ENCODE results near the gene SEC14L1. TPM values are rescaled to one million over a fixed set of nuclear protein-coding genes. Genes with fewer than 3 reads are reported as not detected.

SEC14L1 gene
- total RNA-seq, 1 donor = 101 TPM

DNA sequence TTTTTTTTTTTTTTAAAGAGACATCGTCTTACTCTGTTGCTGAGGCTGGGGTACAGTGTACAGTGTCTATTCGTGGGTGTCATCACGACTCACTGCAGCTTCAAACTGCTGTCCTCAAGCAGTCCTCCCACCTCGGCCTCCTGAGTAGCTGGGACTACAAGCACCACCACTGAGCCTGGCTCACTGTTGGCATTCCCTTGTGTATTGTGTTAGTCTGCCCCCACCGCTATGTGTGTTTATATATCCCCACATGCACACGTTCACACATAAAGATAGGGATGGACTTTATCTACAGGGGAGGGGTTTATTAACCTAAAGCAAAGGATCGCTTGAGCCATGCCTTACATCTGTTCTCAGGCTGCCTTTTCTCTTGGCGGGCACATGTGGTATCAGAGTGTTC, 63.8 kb downstream of the SEC14L1 start:
- peak; percentile 46 for DNase-seq (ENCODE audit: low read depth)
- TF ChIP-seq, protein P1, sequence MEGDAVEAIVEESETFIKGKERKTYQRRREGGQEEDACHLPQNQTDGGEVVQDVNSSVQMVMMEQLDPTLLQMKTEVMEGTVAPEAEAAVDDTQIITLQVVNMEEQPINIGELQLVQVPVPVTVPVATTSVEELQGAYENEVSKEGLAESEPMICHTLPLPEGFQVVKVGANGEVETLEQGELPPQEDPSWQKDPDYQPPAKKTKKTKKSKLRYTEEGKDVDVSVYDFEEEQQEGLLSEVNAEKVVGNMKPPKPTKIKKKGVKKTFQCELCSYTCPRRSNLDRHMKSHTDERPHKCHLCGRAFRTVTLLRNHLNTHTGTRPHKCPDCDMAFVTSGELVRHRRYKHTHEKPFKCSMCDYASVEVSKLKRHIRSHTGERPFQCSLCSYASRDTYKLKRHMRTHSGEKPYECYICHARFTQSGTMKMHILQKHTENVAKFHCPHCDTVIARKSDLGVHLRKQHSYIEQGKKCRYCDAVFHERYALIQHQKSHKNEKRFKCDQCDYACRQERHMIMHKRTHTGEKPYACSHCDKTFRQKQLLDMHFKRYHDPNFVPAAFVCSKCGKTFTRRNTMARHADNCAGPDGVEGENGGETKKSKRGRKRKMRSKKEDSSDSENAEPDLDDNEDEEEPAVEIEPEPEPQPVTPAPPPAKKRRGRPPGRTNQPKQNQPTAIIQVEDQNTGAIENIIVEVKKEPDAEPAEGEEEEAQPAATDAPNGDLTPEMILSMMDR (IDR thresholded peaks at IDR 0.05; ENCODE audit: insufficient read depth, low read depth, low read length) = no peak
- H3K4me3 ChIP-seq (ENCODE audit: low read depth, low read length) = no peak overlapping the region

GRCh38 chr17:77205396-77206125, 64.8 kb downstream of the SEC14L1 start:
- no peak overlapping the region for H3K4me3 ChIP-seq (ENCODE audit: low read depth, low read length)
- TF ChIP-seq, protein P1 (IDR thresholded peaks at IDR 0.05; ENCODE audit: insufficient read depth, low read depth, low read length) = no peak
- DNase-seq (ENCODE audit: low read depth) = no peak

DNA sequence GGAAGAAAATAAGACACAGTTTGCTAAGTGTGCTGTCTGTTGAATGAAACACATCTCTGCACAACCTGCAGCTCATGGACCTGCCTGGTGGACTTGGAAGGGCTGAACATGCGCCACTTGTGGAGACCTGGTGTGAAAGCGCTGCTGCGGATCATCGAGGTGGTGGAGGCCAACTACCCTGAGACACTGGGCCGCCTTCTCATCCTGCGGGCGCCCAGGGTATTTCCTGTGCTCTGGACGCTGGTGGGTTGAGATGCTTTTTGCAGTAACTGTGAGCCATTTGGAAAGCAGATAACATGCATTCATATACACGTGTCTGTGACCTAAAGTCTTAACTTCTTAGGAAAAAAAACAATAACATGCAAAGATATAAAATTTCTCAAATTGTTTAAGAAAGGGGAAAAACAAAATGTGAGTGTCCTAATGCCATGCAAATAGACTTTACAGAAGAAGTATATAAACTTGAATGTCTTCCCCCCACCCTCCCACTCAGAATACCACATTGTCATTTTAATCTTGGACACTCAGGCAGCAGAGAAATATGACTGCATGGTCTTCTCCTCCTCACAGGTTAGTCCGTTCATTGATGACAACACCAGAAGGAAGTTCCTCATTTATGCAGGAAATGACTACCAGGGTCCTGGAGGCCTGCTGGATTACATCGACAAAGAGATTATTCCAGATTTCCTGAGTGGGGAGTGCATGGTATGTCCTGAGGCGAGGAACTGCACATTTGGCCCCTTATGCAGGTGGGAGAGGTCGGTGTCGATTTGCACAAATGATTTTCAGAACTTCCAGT, 65.6 kb downstream of the SEC14L1 start:
- no peak for DNase-seq (ENCODE audit: low read depth)
- no peak overlapping the region for H3K4me3 ChIP-seq (ENCODE audit: low read depth, low read length)
- TF ChIP-seq, protein P1 (IDR thresholded peaks at IDR 0.05; ENCODE audit: insufficient read depth, low read depth, low read length) = no peak

GRCh38 chr17:77207689-77208216, 67.0 kb downstream of the SEC14L1 start:
- DNase-seq (ENCODE audit: low read depth) = no peak
- TF ChIP-seq, protein P1 (IDR thresholded peaks at IDR 0.05; ENCODE audit: insufficient read depth, low read depth, low read length) = no peak
- H3K4me3 ChIP-seq (ENCODE audit: low read depth, low read length) = no peak overlapping the region

DNA sequence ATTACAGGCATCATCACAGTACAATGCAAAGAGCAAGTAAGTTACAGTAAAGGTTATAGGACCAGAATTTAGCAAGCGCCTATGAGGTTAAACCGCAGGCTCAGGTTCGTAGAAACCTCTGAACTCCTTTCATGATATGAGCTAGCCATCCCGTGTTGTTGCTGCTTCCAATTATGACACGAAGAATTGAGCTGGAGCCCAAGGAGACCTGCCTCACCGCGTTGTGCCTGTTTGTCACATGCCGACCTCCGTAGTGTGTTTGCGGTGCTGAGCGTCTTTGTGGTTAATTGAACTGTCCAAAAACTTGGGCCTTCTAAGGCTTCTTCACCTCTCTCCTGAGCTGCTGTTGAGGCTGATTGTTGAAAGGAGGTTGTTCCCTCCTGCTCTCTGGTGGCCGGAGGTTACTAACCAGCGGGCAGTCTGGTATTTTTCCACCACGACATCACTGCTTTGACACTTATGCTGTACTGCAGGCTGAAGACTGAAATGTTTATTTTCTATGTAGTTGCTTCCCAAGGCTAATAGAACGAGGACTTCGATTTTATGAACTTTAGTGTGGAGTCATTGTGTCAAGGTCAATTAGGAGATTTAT, 67.5 kb downstream of the SEC14L1 start:
- TF ChIP-seq, protein P1 (IDR thresholded peaks at IDR 0.05; ENCODE audit: insufficient read depth, low read depth, low read length) = peak; percentile 43
- H3K4me3 ChIP-seq (ENCODE audit: low read depth, low read length) = no peak overlapping the region
- DNase-seq (ENCODE audit: low read depth) = peak; percentile 83

- peak; percentile 44 for DNase-seq (ENCODE audit: low read depth)
- TF ChIP-seq, protein P1 (IDR thresholded peaks at IDR 0.05; ENCODE audit: insufficient read depth, low read depth, low read length) = no peak
- H3K4me3 ChIP-seq (ENCODE audit: low read depth, low read length) = no peak overlapping the region
Observed at GRCh38 chr17:77208856-77209255, 68.1 kb downstream of the SEC14L1 start.
